Liver (tissue), 3 donors: ENCODE data around the gene TNNI3K.

Experiments used
- ATF3 ChIP-seq: IDR thresholded peaks from 2 replicates; pipeline ENCODE4 v1.6.1; 2016; ENCODE audit warnings: antibody characterized with exemption
- CTCF ChIP-seq: fragments of 150-350 bp; IDR thresholded peaks from 2 replicates; pipeline ENCODE4 v1.5.1; 2017; ENCODE audit warnings: improper control_type of control experiment, low read depth, low read length; ENCODE audit not compliant: missing input control
- MAX ChIP-seq: IDR thresholded peaks from 2 replicates; pipeline ENCODE4 v1.6.1; 2016; ENCODE audit warnings: antibody characterized with exemption
- RAD21 ChIP-seq, 2 donors: IDR thresholded peaks; 2 replicates each; pipeline ENCODE4 v1.6.1; 2016; ENCODE audit warnings: antibody characterized with exemption in 2 of 2, mild to moderate bottlenecking in 2 of 2
- TAF1 ChIP-seq: conservative IDR thresholded peaks from 2 replicates; pipeline ENCODE4 v1.6.1; 2016; ENCODE audit warnings: antibody characterized with exemption, mild to moderate bottlenecking
- YY1 ChIP-seq: IDR thresholded peaks from 2 replicates; pipeline ENCODE4 v1.6.1; 2016; ENCODE audit warnings: antibody characterized with exemption, mild to moderate bottlenecking
- donor health status: healthy.
- donor health status: healthy.

- TF ChIP-seq CTCF (no peak), RAD21 (IDR thresholded peaks at IDR 0.05) (no peak), YY1 (no peak), MAX (no peak), TAF1 (no peak), ATF3 (no peak)
Observed at GRCh38 chr1:74412244-74412643, 177.1 kb downstream of the TNNI3K start.
